NCI-H524 treated with DMSO at 0.1 percent for 48 hours (cell line): ENCODE measurements around the gene POLR2B.
"Not testable (repeated sequence)": the region's sequence is repeated elsewhere in the genome, so short reads cannot be mapped to it uniquely, and the experiment has no call there.

Source experiments
- DNase-seq: peaks from one replicate; lab custom pipeline; 2025; lab: John Stamatoyannopoulos, UW

Gene POLR2B

DNA sequence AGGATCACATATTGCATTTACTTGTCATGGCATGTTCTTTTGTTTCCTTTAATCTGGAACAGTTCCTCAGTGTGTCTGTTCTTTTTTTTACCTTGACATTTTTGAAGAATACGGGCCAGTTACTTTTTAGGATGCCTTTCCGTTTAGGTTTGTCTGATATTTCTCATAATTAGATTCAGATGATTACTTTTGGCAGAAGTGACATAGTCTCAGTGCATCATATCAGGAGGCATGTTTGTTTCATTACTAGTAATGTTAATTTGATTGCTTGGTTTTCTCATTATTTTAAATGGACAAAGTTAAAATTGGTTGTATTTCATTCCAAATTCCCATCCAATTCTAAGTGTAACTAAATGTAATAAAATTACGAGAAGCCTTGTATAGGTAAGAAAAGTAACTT lies 8.3 kb downstream of the POLR2B start:
- no peak for DNase-seq

DNA sequence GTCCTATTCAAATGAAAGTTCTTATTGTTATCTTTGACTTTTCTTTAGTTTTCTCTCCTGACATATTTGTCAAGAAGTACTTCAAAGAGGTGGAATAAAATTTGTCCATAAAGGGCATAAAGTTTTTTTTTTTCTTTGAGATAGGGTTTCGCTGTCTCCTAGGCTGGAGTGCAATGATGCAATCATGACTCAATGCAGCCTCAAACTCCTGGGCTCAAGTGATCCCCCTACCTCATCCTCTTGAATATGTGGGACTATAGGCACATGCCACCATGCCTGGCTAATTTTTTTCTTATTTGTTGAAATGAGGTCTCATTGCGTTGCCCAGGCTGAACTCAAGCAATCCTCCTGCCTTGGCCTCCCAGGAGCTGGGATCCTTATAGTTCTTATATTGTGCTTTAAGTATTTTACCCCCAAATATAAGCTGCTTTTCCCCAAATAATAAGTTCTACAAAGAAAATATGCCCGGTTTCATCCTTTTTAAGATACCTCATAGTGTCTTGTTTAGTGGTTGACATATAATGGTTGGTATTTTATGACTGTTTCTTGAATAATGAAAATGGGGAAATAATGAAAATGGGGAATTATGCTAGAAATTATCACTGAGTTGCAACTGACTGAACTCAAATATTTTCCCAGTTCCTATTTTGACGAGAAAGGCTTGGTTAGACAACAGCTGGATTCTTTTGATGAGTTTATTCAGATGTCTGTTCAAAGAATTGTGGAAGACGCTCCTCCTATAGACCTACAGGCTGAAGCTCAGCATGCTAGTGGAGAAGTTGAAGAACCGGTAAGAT lies 11.6 kb downstream of the POLR2B start:
- no peak for DNase-seq

DNA sequence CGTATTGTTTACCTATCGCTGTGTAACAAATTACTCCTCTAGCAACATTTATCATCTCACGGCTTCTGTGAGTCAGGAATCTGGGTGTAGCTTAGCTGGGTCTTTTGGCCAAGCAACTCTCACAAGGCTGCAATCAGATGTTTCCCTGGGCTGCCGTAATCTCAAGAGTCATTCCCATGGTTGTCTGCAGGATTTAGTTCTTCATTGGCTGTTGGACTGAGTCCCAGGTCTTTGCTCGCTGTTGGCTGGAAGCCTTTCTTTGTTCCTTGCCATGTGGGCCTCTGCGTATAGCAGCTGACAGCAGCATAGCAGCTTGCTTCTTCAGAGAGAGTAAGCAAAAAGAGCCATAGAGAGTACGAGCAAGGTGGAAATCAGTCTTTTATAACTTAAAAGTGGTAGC lies 16.8 kb downstream of the POLR2B start:
- DNase-seq: no peak

DNA sequence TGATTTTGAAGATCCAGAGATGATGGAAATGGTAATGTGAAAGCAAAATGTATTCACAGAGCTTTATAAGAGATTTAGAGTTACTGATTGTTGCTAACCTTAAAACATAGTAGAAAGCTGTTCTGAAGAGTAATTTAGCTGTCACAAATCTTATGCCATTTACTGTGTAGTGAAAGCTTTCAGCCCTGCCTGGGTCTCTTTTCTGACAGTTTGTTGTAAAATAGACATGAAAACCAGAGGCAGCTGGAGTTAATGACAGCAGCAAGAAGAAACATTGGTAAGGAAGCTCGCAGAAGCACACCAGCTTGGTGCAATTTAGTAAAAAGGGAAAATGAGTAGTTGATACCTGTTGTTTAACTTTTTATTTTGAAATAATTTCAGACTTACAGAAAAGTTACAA lies 21.1 kb downstream of the POLR2B start:
- DNase-seq: no peak

DNA sequence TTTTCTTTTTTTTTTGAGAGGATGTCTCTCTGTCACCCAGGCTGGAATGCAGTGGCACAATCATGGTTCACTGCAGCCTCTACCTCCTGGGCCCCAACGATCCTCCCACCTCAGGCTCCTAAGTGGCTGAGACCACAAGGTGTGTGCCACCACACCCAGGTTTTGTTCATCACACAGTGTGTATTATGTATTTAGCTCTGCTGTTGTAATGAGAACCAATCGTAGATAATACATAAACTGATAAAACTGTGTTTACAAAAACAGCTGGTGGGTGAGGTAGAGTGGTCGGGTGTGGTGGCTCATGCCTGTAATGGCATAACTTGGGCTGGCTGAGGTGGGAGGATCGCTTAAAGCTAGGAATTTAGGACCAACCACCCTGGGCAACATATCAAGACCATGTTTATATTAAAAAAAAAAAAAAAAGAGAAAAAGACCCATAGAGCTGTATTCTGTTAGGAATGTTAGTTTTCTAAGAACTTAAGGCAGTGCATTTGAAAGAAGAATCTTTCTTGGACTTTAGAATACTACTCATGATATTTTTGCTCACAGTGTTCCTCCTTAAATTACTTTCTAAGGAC lies 34.9 kb downstream of the POLR2B start:
- DNase-seq: no peak

DNA sequence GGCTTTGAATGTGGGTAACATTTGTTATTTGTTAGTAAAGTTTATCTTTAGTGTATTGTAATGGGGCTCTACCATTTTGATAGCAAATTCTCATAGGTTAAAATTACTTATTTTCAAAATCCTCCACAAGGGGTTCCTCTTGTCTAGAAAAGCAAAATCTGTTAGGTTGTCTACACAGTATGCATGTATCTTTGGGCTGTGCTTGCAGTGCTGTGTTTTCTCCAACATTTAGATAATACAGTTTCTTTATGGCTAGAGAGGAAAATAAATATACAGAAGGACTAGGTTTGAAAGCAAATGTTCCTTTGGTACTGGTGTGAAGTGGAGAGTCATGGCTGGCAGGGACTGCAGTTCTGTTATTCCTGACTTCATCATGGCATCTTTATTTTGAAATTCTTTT lies 40.3 kb downstream of the POLR2B start:
- DNase-seq: no peak

DNA sequence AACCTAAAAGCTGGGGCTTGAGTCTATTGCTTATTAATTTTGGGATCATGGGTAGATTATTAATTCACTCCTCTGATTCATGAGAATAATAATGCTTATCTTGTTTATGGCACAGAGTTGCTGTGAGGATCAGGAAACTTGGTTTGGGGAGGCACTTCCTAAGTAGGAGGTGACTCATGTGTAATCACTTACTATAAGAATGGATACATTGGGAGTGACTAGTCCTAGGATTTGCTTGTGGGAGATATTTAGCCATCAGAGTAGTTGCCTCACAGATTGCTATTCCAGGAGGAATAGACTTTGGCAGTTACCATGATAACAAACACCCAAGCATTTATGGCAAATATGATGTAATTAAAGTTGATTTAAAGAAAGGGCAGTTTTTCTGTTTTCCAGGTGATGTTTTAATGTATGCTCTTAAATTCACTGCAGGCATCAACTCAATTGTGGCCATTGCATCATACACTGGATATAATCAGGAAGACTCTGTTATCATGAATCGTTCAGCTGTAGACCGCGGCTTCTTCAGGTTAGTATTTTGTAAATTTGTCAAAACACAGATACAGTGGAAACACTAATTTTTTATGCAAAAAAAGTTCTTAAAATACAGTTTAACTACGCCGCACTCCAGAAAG lies 41.9 kb downstream of the POLR2B start:
- DNase-seq: no peak

DNA sequence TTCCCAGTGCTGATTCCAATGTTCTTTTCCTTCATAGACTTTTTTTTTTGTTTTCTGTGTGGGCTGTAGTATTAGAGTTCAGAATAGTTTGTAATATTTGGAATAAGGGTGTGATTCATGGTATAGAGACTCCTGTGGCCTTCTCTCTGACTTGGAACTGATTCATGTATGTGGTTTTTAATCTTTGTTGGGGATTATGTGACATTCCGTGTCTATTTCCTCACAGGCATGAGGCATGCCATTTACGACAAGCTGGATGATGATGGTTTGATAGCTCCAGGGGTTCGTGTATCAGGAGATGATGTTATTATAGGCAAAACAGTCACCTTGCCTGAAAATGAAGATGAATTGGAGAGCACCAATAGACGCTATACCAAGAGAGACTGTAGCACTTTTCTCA lies 44.4 kb downstream of the POLR2B start:
- DNase-seq: no peak

DNA sequence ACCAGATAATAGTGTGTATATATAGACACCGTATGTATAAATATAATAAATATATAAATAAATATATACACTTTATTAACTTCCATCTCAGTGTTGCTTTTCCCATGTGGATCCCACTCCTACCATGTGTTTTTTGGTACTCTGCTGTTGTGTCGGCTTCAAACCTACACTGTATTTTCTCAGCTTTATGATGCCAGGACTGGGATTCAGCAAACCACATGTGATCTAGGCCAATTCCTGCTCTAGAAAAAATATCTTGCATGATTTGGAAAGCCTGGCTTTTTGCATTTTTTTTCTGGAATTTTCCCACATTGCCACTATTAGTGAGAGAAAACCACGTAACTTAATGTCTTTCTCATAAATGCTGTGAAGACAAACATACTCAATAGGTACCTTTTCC lies 55.8 kb downstream of the POLR2B start:
- no peak for DNase-seq

DNA sequence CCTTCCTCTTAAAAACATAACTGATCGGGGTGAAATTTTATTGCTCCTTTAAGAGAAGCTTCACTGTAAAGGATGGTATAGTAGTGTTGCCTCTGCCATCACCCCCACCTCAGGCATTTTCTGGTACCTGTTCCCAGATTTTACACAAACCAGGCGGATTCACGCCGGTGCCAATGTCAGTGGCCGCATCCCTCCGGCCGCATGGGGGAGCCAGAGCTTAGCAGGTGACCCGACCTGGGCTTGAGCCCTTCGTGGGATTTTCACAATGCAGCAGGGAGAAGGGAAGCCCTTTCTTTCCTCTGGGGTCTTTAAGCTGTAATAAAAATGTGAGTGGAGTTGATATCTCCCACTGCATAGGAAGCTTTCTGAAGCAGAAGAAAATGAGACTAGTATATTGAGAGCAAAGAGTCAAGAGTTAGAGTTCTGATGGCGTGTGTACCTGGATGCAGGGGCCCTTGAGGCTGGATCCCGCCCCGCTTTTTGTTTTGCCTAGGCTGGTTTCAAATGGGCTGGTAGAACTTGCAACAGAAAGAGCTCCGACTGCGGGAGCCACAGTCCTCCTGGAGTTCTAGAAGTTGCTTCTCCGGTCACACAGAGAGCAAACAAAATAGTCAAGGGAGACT lies 59.4 kb downstream of the POLR2B start:
- DNase-seq: no peak

DNA sequence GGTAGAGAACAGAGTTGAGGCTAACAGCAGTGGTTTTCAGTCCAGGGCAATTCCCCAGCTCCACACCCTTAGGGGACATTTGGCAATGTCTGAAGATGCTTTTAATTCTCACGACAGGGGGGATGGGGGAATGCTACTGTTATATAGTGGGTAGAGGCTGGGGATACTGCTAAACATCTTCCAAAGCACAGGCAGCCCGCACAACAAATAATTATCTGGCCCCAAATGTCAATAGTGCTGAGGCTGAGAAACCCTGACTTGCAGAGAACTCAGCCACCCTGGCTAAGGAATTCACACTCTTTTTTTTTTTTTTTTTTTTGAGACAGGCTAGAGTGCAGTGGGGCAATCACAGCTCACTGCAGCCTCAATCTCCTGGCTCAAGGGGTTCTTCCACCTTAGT lies 60.6 kb downstream of the POLR2B start:
- no peak for DNase-seq

DNA sequence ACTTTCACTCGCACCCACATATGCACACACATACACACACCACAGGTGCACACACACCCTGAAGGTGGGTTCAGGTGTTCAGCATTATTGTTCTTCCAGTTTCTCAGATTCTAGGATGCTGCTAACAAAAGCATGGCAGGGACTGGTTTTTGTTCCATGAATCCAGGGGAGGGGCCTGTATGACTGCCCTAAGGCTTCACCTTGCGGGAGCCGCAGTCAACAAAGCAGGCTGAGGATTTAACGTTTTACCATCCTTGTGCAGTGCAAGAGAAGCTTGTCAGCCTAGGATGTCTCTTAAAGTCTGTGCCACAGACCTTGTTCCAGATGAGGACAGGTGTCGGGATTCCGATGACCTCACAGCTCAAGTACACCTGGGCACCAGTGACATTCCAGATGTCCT lies 61.8 kb downstream of the POLR2B start:
- DNase-seq: no peak

DNA sequence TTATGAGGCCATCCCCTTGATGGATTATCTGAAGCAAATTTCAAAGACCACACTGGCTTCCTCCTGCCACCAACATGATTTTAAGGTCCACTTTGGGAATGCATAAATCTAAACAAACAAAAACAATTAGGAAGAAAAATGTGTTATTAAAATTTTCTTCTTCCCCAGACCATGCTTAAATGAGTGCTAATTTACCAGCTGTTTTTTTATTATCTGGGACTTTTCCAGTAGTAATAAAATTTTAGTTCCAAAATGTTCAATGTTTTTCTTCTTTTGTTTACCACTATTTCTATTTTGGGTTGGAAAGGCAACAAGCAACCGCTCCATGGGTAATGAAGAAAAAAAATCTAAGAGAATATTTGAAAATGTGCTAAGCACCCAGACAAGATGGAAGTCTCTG lies 62.3 kb downstream of the POLR2B start:
- no peak for DNase-seq

DNA sequence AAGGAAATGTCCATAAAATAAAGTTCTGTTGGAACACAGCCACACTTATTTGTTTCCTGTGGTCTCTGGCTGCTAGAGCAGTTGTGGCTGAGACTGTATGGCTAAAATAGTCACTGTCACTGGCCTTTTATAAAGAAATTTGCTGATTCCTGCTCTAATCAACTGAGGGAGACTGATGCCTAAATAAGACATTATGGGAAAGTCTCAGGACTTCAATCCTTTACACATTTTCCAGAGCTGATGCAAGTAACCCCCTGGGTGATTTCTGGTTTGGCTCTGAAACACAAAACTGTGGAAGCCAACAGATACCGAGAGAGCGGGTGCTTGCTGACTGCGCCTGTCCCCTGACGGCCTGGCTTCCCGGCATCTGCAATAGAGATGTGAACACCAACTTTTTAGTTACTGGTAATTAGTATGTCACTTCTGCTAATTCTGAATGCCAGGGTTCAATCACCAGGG lies 64.0 kb downstream of the POLR2B start:
- DNase-seq: no peak

DNA sequence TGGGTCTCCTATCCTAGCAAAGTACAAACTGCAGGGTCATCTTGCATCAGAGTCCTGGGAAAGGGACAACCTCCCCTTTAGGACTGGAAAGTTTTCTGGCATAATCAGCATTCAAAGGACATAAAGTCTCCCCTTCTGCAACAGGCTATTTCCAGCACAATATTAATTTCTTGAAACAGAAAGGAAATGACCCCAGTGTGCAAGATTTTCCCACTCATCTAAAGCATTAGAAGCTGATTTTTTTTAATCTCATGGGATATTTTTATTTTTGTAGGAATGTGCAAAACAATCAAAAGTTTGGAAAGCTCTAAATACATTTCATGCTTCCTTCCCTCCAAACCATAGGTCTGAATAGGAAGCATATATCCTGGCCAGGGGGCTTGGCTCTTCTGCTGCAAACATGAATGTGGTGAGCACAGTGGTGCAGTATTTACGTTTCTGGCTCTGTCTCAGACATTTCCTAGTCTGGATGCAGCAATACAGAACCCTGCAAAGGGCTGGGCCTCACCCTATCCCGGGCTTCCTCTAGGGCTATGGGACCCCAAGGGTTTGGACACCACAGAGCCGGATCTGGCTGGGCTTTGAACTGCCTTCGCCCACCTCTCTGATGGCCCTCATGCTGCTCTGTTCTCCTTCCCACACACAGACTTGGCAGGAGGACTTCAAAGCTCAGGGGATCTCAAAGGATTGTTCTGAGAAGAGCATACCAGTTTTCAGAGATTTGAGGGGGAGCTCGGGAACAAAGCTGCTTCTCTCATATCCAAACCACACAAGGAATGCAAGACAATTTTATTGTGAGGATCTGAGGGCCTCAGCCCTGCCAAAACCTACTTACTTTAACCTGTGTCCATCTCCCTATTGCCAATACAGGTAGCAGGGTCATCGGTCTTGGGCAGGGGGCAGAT lies 64.9 kb downstream of the POLR2B start:
- DNase-seq: no peak

DNA sequence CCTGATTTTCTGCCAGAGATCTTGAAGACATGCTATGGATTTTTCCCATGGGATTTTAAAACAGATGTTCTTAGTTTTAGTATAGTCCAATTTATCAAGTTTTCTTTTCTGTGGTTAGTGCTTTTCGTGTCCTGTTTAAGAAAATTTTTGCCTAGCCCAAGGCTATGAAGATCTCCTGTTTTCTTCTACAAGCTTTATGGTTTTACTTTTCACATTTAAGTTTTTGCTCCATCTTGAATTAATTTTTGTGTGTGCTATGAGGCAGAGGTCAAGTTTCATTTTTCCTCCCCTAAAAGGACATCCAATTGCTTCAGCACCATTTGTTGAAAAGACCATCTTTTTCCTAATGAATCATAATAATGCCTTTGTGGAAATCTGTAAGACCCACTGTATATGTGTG lies 65.6 kb downstream of the POLR2B start:
- DNase-seq: no peak

DNA sequence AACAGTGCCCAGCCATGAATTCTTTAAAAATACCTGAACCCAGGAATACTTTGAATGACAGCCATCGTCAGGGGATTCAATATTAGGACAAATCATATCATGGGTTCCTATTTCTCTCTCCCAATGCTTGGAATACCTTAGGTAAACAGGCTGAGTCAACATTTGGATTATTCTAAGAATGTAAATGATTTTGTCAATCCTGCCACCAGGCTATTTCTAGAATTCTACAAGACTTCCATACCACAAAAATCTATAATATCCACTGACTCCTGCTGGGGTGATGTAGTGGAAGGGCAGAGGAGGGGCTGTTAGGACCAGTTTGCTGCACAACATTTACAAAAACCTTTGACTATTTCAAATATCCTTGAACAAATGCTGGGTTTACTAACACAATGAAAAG lies 66.3 kb downstream of the POLR2B start:
- no peak for DNase-seq

DNA sequence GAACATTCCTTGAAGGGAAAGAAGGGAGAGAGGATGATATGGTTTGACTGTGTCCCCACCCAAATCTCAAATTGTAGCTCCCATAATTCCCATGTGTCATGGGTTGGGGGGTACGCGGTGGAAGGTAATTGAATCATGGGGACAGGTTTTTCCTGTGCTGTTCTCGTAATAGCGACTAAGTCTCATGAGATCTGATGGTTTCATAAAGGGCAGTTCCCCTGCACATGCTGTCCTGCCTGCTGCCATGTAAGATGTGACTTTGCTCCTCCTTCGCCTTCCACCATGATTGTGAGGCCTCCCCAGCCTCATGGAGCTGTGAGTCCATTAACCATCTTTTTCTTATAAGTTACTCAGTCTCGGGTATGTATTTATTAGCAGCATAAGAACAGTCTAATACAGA lies 68.3 kb downstream of the POLR2B start:
- DNase-seq: not testable (repeated sequence)

DNA sequence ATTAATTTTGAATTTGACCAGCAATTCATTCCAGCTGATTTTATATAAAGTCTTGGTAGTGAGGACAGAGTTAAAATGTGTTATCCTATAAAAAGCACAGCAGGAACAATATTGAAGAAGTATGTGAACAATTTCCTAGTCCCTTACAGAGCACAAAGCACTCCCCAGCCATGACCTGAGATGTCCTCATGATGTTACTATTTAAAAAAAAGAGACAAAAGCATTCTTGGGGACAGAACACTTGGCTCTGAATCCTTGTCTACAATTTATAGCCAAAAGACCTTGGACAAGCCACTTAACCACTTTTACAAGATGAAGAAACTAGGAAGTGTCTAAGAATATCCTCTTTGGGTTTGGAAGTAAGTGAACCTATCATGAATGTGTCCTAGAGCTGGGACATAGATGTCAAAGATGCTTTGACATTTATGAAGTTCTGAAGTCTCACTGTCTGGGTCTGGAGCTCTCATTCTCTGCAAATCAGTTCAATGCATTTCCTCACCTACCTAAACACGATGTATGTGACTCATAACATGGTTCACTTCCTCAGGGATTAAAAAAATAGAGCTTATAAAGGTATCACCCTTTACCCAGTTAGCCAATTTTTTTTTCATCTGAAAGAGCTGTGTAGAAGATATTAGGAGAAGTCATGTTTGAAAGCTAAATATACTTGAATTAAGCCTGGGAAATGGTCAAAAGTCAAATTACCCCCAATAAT lies 70.1 kb downstream of the POLR2B start:
- no peak for DNase-seq

DNA sequence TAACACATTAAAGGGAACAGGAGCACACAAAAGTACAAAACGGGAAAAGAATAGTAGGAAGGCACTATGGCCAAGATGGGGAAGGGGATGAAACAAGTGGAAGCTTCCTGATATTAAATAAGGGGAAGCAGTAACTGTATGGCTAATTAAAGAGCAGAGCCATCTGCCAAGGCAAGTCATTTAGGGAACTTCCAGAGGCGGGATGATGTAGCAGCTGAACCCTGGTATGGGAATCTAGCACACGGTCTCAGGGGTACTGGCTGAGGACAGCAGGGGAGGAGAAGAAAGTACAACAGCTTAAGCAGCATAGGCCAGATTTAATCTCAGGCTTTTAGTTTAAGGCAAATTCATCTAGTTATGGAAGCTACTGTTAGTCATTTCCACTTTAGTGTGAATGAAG lies 72.4 kb downstream of the POLR2B start:
- DNase-seq: peak; percentile 11

DNA sequence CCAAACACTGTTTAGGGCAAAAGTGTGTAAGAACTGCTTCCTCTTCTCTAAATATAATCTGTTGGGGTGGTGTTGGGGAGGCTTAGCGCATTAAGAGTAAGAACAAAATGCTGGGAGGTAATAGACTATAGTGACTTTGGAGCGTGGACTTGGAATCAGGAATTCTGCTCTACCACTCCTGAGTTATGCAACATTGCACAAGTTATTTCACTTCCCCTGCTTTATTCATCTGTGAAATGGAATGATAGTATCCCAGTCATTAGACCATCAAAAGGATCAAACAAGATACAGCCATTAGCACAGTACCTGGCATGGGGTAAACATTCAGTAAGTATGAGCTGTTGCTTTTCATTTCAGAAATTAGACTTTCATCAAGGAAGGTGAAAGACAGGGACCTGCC lies 72.8 kb downstream of the POLR2B start:
- no peak for DNase-seq
